Keratinocyte (primary cell): Measurements from ENCODE around the gene SENP8. TPM values are rescaled to one million over a fixed set of nuclear protein-coding genes. Genes with fewer than 3 reads are reported as not detected.
A peak's percentile ranks its signal among the peaks of the same experiment; 100 is the strongest.

Experiments used
- DNase-seq: peaks from one replicate; pipeline ENCODE4 v3.0.0-alpha.2; 2011; ENCODE audit warnings: low read depth, missing footprints, low spot score
- FAIRE-seq: peaks from 2 replicates; lab custom pipeline; 2011; peaks lifted over from hg19 to GRCh38; lab: Jason Lieb, UNC
- H2AFZ ChIP-seq: 2 replicates; pipeline ENCODE4 v1.6.0; 2012; ENCODE audit warnings: low read length, control low read depth, inconsistent platforms; ENCODE audit not compliant: control insufficient read depth
- H3K27ac ChIP-seq: 2 replicates; pipeline ENCODE4 v1.5.1; 2011; ENCODE audit warnings: low read length; ENCODE audit not compliant: control insufficient read depth, insufficient read depth
- H3K27me3 ChIP-seq: 3 replicates; pipeline ENCODE4 v1.6.0; 2011; ENCODE audit warnings: low read length; ENCODE audit not compliant: control insufficient read depth, insufficient read depth; ENCODE audit errors: extremely low read depth
- H3K36me3 ChIP-seq, 2 experiments: 2 replicates in 1 of 2; 3 replicates in 1 of 2; pipeline ENCODE4 v1.5.1; 2011; ENCODE audit warnings: low read length in 2 of 2, mild to moderate bottlenecking in 1 of 2; ENCODE audit not compliant: control insufficient read depth in 2 of 2, insufficient read depth in 2 of 2; ENCODE audit errors: extremely low read depth in 1 of 2
- H3K4me1 ChIP-seq: 3 replicates; pipeline ENCODE4 v1.5.1; 2011; ENCODE audit warnings: low read length; ENCODE audit not compliant: control insufficient read depth, insufficient read depth; ENCODE audit errors: extremely low read depth
- H3K4me2 ChIP-seq: 3 replicates; pipeline ENCODE4 v1.6.0; 2011; ENCODE audit warnings: low read depth, low read length; ENCODE audit not compliant: control insufficient read depth, insufficient read depth; ENCODE audit errors: extremely low read depth
- H3K4me3 ChIP-seq, 3 experiments: fragments of 200-600 bp in 1 of 3; sonication (generic) in 1 of 3; 2 replicates in 2 of 3; 3 replicates in 1 of 3; pipeline ENCODE4 v1.5.1; 2011 to 2016; ENCODE audit warnings: low read length in 3 of 3, mild to moderate bottlenecking in 3 of 3, control low read depth in 2 of 3, inconsistent platforms in 1 of 3, low read depth in 1 of 3, mixed read lengths in 1 of 3, mixed run types in 1 of 3, moderate library complexity in 1 of 3; ENCODE audit not compliant: control insufficient read depth in 2 of 3, insufficient read depth in 2 of 3; ENCODE audit errors: extremely low read depth in 1 of 3
- H3K79me2 ChIP-seq: 2 replicates; pipeline ENCODE4 v1.6.0; 2012; ENCODE audit warnings: low read length; ENCODE audit not compliant: control insufficient read depth, insufficient read depth
- H3K9ac ChIP-seq: 3 replicates; pipeline ENCODE4 v1.6.0; 2011; ENCODE audit warnings: low read length; ENCODE audit not compliant: control insufficient read depth, insufficient read depth; ENCODE audit errors: extremely low read depth
- H3K9me1 ChIP-seq: 3 replicates; pipeline ENCODE4 v1.6.0; 2011; ENCODE audit warnings: low read length; ENCODE audit not compliant: control insufficient read depth, insufficient read depth; ENCODE audit errors: extremely low read depth
- H3K9me3 ChIP-seq: 2 replicates; pipeline ENCODE4 v1.5.1; 2012; ENCODE audit warnings: low read depth, low read length; ENCODE audit not compliant: control insufficient read depth
- H4K20me1 ChIP-seq: 3 replicates; pipeline ENCODE4 v1.6.0; 2011; ENCODE audit warnings: low read length; ENCODE audit not compliant: control insufficient read depth, insufficient read depth; ENCODE audit errors: extremely low read depth
- CTCF ChIP-seq, 3 experiments: IDR thresholded peaks in 1 of 3; conservative IDR thresholded peaks in 1 of 3; optimal IDR thresholded peaks in 1 of 3; 2 replicates in 2 of 3; 3 replicates in 1 of 3; pipeline versions ENCODE3 to v1.5.1; 2011; ENCODE audit warnings: low read length in 3 of 3, mild to moderate bottlenecking in 3 of 3, moderate library complexity in 2 of 3, control low read depth in 1 of 3, inconsistent platforms in 1 of 3; ENCODE audit not compliant: insufficient read depth in 2 of 3; ENCODE audit errors: extremely low read depth in 1 of 3
- EZH2 ChIP-seq: IDR thresholded peaks from one replicate; pipeline ENCODE4 v1.6.1; 2012; ENCODE audit warnings: inconsistent platforms, mild to moderate bottlenecking, low read length, moderate library complexity
- dilution Hi-C: fragments of 300-500 bp; cut with MboI; formaldehyde crosslinking; loops from one replicate; pipeline ENCODE4 v1.7.0; 2020; ENCODE audit warnings: low sequenced_read_pairs; ENCODE audit not compliant: extremely low pct_ligation_motif_present
- polyA plus RNA-seq, 5 experiments: library from polyadenylated mRNA; depleted of rRNA in 3 of 5; stranded (reverse) in 3 of 5; stranded (forward) in 1 of 5; unstranded in 1 of 5; fragments of >200 nt; gene quantifications; 1 replicate in 1 of 5; 2 replicates in 3 of 5; 3 replicates in 1 of 5; pipeline versions ENCODE4 v1.2.1 to v1.2.3, GENCODE V29; 2011 to 2012; ENCODE audit warnings: missing spikeins in 2 of 5, low read depth in 1 of 5, low replicate concordance in 1 of 5

The SENP8 gene
- polyA plus RNA-seq, 1 donor (not counting 4 experiments of a cell fraction or from before 2014, with no cell fraction given) = 6.0 TPM

GRCh38 chr15:72162569-72162968 is 44.4 kb downstream of the SENP8 start:
- Histone ChIP-seq H3K36me3 (peaks cover 0 to 3% of the 10 kb centered on the region in 2 experiments), H2AFZ (no peak overlapping the region), H3K9me1 (no peaks in the 10 kb centered on the region), H3K4me1 (no peaks in the 10 kb centered on the region), H3K27me3 (no peaks in the 10 kb centered on the region), H4K20me1 (no peaks in the 10 kb centered on the region), H3K4me3 (no peak overlapping the region), H3K9me3 (no peaks in the 10 kb centered on the region), H3K4me2 (no peak overlapping the region), H3K27ac (no peak overlapping the region), H3K79me2 (no peaks in the 10 kb centered on the region), H3K9ac (no peak overlapping the region)
- dilution Hi-C loops = no loop called here
- no peak for FAIRE-seq
- peak in 1 of 3 experiments; percentile 16 for TF ChIP-seq CTCF (optimal IDR thresholded peaks at IDR 0.05 in 1 of 3, IDR thresholded peaks at IDR 0.05 in 1 of 3, conservative IDR thresholded peaks at IDR 0.05 in 1 of 3; ENCODE audit: extremely low read depth in 1 of 3, insufficient read depth in 2 of 3, low read length in 3 of 3)
- TF ChIP-seq EZH2 = no peak
- DNase-seq = no peak

- Histone ChIP-seq H3K9me1 (no peaks in the 10 kb centered on the region), H3K4me1 (peaks cover 6% of the 10 kb centered on the region), H3K27ac (no peak overlapping the region), H3K4me3 (no peak overlapping the region), H3K9ac (no peak overlapping the region), H2AFZ (no peak overlapping the region), H3K4me2 (no peak overlapping the region), H3K36me3 (peaks cover 0 to 3% of the 10 kb centered on the region in 2 experiments), H4K20me1 (peaks cover 3% of the 10 kb centered on the region), H3K9me3 (no peaks in the 10 kb centered on the region), H3K27me3 (no peaks in the 10 kb centered on the region), H3K79me2 (no peaks in the 10 kb centered on the region)
- TF ChIP-seq EZH2 (no peak), CTCF (optimal IDR thresholded peaks at IDR 0.05 in 1 of 3, IDR thresholded peaks at IDR 0.05 in 1 of 3, conservative IDR thresholded peaks at IDR 0.05 in 1 of 3; ENCODE audit: extremely low read depth in 1 of 3, insufficient read depth in 2 of 3, low read length in 3 of 3) (no peak)
- no peak for DNase-seq
- no peak for FAIRE-seq
- dilution Hi-C loops = no loop called here
Observed at GRCh38 chr15:72163719-72164118, 45.5 kb downstream of the SENP8 start.
